ENCODE results near the gene ACBD4. TPM values are rescaled to one million over a fixed set of nuclear protein-coding genes. Genes with fewer than 3 reads are reported as not detected.

ACBD4 gene
- polyA plus RNA-seq, 3 donors from 2014 or later = 7.9 to 11.2 (median 10.4) TPM

DNA sequence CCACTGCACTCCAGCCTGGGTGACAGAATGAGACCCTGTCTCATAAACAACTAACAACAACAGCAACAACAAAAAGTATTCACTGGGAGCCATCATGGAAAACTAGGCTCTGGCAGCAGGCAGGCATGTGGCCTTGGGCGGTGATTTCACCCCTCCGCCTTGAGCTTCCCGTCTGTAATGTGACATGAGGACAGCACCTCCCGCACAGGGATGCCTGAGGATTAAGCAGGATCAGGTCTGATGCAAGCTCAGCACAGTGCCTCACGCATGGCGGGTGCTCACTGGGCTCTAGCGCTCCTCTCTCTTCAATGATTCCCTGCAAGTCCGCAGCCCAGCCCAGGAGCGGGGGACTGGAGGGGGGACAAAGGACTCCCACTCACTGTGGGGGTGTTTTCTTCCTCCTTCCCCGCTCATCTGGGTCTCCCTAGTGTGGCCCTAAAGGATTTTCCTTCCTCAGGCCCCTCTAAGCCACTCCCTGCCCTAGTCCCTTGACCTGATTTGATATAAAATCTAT is 6.0 kb upstream of the ACBD4 start:
- Mint-ChIP-seq H3K36me3 (no peaks in the 10 kb centered on the region), H3K9me3 (no peaks in the 10 kb centered on the region), H3K4me1 (peaks cover 4 to 6% of the 10 kb centered on the region in 2 donors), H3K27ac (no peak overlapping the region), H3K4me3 (no peak overlapping the region), H3K27me3 (ENCODE audit: low read depth in 3 of 3) (peaks cover 4 to 7% (median 5%) of the 10 kb centered on the region in 3 donors)
- no peak for DNase-seq

DNA sequence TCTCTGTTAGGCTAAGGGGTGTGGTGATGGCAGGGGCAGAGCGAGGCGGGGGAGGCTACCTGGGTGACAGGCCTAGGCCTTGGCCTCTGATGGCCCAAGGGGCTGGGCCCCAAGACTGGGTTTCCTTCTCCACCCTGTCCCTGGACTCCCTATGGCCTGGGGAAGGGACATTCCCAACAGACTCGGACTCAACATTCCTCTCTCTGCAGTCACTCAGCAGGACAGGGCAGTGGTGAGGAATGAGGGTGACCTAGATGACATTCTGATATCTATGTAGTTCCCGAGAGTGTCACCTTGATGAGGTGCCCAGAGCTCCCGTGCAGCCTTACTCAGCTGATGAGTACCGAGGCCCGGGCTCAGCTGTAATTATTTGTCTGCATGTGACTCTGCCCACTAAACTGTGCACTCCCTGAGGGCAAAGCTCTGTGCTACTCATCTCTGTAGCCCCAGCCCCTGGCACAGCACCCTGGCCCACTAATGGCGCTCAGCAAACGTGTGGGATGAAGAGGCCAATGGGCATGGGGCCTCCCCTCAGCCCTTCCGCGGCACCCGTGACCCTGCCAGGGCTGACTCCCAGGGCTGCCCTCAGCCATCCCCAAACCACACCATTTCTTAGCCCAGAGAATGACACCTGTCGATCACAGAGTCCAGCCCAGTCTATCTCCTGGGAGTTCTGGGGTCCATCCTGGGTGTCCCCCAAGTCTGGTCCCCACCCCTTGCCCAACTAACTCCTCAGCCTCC is 5.4 kb upstream of the ACBD4 start:
- H3K36me3 Mint-ChIP-seq = no peaks in the 10 kb centered on the region
- H3K4me1 Mint-ChIP-seq = peaks cover 6 to 8% of the 10 kb centered on the region in 2 donors
- H3K9me3 Mint-ChIP-seq = no peaks in the 10 kb centered on the region
- peak overlapping the region in 1 of 5 donors; percentile 47 for H3K4me3 Mint-ChIP-seq
- H3K27me3 Mint-ChIP-seq (ENCODE audit: low read depth in 3 of 3) = peaks cover 4 to 7% (median 6%) of the 10 kb centered on the region in 3 donors
- no peak for DNase-seq
- H3K27ac Mint-ChIP-seq = no peak overlapping the region

DNA sequence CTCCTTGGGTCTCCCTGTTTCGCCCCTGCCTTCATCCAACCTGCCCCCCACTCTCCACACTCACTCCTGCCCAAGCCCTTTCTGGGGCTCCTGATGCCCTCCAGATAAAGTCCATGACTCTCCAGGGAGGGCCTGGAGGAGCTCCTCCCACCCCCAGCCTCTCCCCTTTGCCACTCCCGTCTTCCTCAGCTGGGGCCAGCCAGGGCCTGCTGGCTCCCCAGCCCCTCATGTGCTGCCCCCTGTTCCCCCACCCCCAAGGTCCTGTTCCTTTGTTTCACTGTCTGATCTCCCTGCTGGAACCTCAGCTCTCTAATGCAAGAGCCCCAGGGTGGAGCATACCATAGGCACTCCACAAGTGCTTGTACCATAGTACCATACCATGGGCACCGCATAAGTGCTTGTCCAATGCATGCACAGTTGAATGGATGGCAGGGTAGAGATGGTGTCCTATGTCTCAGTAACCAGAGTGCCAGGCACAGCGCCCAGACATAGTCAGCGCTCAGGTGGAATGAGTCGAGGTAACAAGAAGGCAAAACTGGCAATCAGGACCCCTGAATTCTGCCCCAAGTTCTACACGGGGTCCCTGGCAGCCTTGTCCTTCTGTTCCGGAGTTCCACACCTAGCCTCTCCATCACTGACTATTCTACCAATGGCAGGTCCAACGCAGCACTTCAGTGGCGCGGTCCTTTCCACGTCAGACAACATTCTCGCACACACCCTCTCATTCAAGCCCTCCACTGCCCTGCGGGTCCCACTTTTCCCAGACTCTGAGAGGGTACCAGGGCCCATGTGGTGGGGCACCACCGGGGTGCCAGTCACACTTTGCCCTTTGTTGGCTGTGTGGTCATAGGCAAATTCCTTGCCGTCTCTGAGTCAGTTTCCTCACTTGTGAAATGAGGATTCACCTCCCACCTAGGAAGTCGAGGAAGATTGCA is 4.5 kb upstream of the ACBD4 start:
- no peaks in the 10 kb centered on the region for H3K9me3 Mint-ChIP-seq
- H3K27me3 Mint-ChIP-seq (ENCODE audit: low read depth in 3 of 3) = peaks cover 8 to 10% (median 9%) of the 10 kb centered on the region in 3 donors
- no peaks in the 10 kb centered on the region for H3K36me3 Mint-ChIP-seq
- peaks cover 12 to 16% of the 10 kb centered on the region in 2 donors for H3K4me1 Mint-ChIP-seq
- no peak for DNase-seq
- no peak overlapping the region for H3K27ac Mint-ChIP-seq
- peak overlapping the region; percentile 44 to 93 (median 57) for H3K4me3 Mint-ChIP-seq

DNA sequence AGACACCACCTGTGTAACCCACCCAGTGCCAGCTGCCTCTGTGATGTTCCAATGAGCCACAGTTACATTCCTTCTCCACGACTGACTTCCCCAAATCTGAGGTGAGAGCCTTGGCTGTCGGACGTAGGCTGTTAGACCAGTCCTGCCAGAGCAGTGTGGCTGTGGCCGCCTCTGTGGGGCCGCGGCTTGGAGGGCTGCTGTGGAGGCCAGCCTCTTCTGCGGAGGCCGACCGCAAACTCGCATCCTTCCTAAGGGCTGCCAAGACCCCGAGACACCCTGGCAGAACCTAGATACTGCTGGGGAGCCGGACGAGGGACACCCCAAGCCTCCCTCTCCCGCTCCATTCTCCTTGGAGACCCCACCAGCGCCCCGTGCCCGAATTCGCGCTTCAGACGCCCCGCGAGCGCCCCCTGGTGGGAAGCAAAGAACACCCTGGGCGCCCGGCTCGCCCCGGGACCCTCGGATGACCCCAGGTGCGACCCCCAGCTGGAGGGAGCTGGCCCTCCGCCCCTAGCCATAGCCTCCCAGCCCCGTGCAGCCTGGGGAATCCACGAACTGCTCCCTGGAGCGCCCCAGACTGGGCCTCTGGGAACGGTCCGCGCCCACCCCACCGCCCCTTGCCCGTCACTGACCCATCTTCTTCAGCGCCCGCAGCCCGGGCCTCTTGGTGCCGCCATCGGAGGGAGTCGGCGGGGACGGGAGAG is 3.7 kb upstream of the ACBD4 start:
- Mint-ChIP-seq H3K36me3 (no peaks in the 10 kb centered on the region), H3K27me3 (ENCODE audit: low read depth in 3 of 3) (peaks cover 8 to 10% (median 9%) of the 10 kb centered on the region in 3 donors), H3K9me3 (no peaks in the 10 kb centered on the region), H3K27ac (no peak overlapping the region), H3K4me3 (peak overlapping the region; percentile 57 to 93 (median 58)), H3K4me1 (peaks cover 19 to 22% of the 10 kb centered on the region in 2 donors)
- DNase-seq = peak; percentile 38 to 48 (median 41)

DNA sequence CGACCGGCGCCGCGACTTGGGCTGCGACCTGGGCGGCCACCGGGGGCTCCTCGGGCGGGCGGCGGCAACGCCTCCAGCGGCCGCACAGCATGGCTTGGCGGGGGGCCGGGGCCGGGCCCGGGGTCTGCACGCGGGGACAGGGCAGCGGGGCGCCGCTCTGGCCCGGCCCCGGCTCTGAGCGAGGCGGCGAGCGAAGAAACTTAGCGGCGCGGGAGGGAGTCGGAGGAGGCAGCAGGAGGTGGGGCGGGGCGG is 3.2 kb upstream of the ACBD4 start, which contains the start of gene PLCD3:
TSS of gene PLCD3 (minus strand) at position 196 of the 252 bp plus-strand sequence. CDS start at position 91, 105 bp downstream.
- H3K27me3 Mint-ChIP-seq (ENCODE audit: low read depth in 3 of 3) = peaks cover 8 to 10% (median 9%) of the 10 kb centered on the region in 3 donors

DNA sequence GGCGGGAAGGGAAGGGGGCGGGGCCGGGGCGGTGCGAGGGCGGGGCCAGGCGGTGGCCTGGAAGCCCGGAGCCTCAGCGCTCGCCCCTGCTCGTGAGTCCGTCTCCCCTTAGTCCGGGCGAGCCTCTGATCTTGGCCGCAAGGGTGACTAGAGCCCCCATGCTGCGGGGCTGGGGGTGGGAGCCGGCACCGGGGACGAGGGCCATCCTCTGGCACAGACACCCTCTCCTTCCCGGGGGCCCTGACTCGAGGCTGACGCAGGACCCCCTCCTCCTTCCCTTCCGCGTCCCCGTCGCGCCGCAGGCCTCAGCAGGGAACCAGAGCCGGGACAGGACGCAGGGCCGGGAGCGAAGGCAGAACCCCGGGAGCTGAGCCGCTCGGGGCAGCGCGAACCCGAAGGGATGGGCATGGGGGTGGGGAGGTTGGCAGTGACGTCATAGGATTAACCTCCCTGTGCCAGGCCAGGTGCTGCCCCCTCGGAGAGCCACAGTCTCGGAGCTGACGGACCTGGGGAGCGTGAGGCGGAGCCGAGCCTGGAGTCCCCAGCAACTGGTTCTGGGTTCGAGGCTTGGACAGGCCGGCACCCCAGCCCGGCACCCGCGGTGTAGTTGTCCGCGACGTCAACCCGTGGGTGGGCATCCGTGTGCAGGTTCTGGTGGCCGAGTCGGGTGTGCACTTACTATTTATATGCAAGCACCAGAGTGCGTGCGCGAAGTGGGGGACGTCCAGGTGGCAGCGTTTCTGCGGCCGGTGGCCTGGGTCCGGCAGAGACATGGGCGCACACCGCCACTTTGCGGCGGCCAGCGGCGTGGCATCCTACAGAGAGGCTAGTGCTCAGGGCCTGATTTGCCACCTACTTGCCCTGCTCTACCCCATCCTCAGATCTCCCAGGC is 2.7 kb upstream of the ACBD4 start:
- H3K4me1 Mint-ChIP-seq = peaks cover 19 to 22% of the 10 kb centered on the region in 2 donors
- peak overlapping the region; percentile 78 to 92 (median 87) for H3K27ac Mint-ChIP-seq
- no peaks in the 10 kb centered on the region for H3K36me3 Mint-ChIP-seq
- peak overlapping the region; percentile 91 to 95 (median 93) for H3K4me3 Mint-ChIP-seq
- DNase-seq = peak; percentile 68 to 73 (median 72)
- no peaks in the 10 kb centered on the region for H3K9me3 Mint-ChIP-seq
- peaks cover 5 to 12% (median 8%) of the 10 kb centered on the region in 3 donors for H3K27me3 Mint-ChIP-seq (ENCODE audit: low read depth in 3 of 3)

More for the DNA sequence above, 3.2 kb upstream of the ACBD4 start, which contains the start of gene PLCD3:
- no peaks in the 10 kb centered on the region for H3K36me3 Mint-ChIP-seq
- peak within 1 kb of the TSS; percentile 91 to 95 (median 93) for H3K4me3 Mint-ChIP-seq
- H3K27ac Mint-ChIP-seq = peak within 1 kb of the TSS; percentile 78 to 92 (median 87)
- peaks cover 19 to 22% of the 10 kb centered on the region in 2 donors for H3K4me1 Mint-ChIP-seq
- DNase-seq = no peak
- H3K9me3 Mint-ChIP-seq = no peaks in the 10 kb centered on the region

DNA sequence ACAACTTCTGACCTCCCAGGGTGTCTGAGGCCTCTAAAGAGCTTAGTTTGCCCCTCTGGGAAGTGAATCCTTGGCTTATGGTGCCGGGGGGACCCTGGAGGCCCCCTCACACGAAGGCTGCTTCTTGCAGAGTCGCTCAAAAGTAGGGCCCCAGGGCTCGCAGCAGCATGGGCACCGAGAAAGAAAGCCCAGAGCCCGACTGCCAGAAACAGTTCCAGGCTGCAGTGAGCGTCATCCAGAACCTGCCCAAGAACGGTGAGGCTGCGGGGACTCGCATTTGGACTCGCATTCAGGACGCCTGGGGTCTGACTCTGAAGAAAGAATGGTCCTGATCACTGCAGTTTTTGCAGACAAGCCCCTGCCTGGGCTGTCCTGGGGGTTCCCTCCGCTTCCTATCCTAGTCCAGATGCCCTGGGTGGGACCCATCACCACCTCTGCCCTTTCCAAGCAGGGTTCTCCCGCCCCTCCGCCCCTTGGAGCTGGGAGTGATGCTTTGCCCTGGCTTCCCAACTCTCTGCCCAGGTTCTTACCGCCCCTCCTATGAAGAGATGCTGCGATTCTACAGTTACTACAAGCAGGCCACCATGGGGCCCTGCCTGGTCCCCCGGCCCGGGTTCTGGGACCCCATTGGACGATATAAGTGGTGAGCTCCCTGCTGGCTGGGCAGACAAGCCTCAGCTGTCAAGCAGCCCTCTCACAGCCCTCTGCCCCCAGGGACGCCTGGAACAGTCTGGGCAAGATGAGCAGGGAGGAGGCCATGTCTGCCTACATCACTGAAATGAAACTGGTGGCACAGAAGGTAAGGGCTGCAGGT is 698 bp downstream of the ACBD4 start:
- peak overlapping the region; percentile 82 to 88 (median 86) for H3K4me3 Mint-ChIP-seq
- H3K9me3 Mint-ChIP-seq = no peaks in the 10 kb centered on the region
- peaks cover 21 to 28% of the 10 kb centered on the region in 2 donors for H3K4me1 Mint-ChIP-seq
- H3K27ac Mint-ChIP-seq = peak overlapping the region; percentile 55 to 86 (median 76)
- peaks cover 4 to 10% (median 7%) of the 10 kb centered on the region in 3 donors for H3K27me3 Mint-ChIP-seq (ENCODE audit: low read depth in 3 of 3)
- H3K36me3 Mint-ChIP-seq = peaks cover 0 to 3% (median 0%) of the 10 kb centered on the region in 3 donors
- no peak for DNase-seq

DNA sequence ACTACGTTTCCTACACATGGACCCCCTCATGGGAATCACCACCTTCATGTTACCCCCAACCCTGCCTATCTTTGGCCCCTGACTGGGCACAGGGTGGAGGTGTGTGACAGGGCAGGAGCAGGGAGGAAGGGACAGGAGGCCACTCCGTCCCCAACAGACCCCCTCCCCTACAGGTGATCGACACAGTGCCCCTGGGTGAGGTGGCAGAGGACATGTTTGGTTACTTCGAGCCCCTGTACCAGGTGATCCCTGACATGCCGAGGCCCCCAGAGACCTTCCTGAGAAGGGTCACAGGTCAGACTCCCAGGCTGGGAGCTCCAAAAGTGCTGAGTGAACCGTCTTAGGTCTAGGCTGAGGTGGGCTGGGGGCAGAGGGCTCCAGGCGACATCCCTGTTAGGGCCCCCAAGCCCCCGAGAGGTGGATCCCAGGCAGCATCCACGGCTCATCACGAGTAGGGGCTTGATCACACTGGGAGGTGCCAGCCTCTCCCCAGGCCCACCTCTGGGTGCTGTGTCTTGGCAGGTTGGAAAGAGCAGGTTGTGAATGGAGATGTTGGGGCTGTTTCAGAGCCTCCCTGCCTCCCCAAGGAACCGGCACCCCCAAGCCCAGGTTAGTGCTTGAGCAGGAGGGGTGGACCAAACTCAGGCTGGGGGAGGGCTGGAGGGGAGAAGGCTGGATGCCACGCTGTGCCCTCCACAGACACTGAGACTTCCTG is 1.5 kb downstream of the ACBD4 start:
- peak overlapping the region in 1 of 6 donors; percentile 12 for H3K27ac Mint-ChIP-seq
- peaks cover 26 to 36% of the 10 kb centered on the region in 2 donors for H3K4me1 Mint-ChIP-seq

DNA sequence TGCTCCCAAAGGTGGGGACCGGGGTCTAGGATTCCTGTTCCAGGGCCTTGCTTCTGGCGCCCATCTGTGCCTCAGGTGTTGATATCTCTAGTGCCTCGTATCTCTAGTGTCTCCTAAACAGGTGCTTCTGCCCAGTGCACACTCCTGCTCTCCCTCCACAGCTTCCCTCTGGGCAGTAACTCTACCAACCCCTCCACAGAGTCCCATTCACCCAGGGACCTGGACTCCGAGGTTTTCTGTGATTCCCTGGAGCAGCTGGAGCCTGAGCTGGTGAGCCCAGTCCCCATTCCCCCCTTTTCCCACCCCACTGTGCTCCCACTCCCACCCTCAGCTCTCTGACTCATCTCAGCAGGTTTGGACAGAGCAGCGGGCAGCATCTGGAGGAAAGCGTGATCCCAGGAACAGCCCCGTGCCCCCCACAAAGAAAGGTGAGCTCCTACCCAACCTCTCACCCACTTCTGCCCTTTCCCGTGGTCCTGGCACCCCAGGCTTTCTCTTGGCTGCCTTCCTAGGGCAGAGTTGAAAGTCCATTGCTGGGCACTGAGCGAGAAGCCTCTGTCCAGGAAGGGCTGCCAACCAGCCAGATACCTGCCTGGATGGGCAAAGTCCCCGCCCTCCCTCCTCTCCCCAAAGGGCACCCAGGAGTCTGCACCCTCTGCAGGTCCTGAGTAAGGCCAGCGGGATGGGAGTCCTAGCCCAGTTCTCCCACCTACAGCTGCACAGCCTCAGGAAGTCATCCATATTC is 2.2 kb downstream of the ACBD4 start:
- Mint-ChIP-seq H3K36me3 (peaks cover 0 to 4% (median 0%) of the 10 kb centered on the region in 3 donors), H3K4me3 (no peak overlapping the region), H3K4me1 (peaks cover 26 to 36% of the 10 kb centered on the region in 2 donors), H3K27ac (peak overlapping the region in 1 of 6 donors; percentile 46), H3K9me3 (no peaks in the 10 kb centered on the region), H3K27me3 (ENCODE audit: low read depth in 3 of 3) (peaks cover 4 to 10% (median 7%) of the 10 kb centered on the region in 3 donors)
- no peak for DNase-seq

More for the DNA sequence above, 1.5 kb downstream of the ACBD4 start:
- H3K9me3 Mint-ChIP-seq = no peaks in the 10 kb centered on the region
- H3K36me3 Mint-ChIP-seq = peaks cover 0 to 4% (median 0%) of the 10 kb centered on the region in 3 donors
- H3K4me3 Mint-ChIP-seq = peak overlapping the region; percentile 79 to 88 (median 85)
- DNase-seq = no peak
- peaks cover 4 to 10% (median 7%) of the 10 kb centered on the region in 3 donors for H3K27me3 Mint-ChIP-seq (ENCODE audit: low read depth in 3 of 3)

DNA sequence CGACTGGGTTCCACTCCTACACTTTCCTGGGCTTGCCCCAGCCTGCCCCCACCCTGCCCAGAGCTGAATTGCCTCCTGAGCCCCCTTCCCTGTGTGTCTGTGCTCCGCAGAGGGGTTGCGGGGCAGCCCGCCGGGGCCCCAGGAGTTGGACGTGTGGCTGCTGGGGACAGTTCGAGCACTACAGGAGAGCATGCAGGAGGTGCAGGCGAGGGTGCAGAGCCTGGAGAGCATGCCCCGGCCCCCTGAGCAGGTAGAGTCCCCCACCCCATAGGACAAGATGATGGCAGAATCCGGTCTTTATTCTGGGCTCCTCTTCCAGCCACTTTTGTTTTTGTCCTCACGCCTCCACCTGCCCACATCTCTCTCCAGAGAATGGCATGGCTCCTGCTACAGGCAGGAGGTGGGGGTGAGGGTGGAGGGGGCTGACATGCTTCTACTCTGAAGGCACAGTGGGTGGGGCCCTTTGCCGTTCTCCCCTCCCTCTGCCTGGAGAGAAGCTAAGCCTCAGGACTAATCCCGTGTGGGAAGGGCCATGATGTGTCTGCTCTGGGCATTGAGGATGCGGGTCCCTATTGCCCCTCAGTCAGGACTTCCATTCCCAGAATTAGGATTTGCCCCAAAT is 3.5 kb downstream of the ACBD4 start:
- H3K4me1 Mint-ChIP-seq = peaks cover 30 to 32% of the 10 kb centered on the region in 2 donors
- H3K27ac Mint-ChIP-seq = no peak overlapping the region
- H3K27me3 Mint-ChIP-seq (ENCODE audit: low read depth in 3 of 3) = peaks cover 3 to 6% (median 4%) of the 10 kb centered on the region in 3 donors
- no peaks in the 10 kb centered on the region for H3K9me3 Mint-ChIP-seq
- no peak overlapping the region for H3K4me3 Mint-ChIP-seq
- DNase-seq = no peak
- peaks cover 0 to 4% (median 0%) of the 10 kb centered on the region in 3 donors for H3K36me3 Mint-ChIP-seq

Measured in immature natural killer cell (primary cell).